Stimulated activated memory B cell treated with anti-CD40 and anti-IgM and Interleukin-4, amounts not matched to agents 10 μg/mL and 1 μg/mL and 100 μg/mL, for 72 hours (primary cell): ENCODE data around the gene ANKZF1.
A peak's percentile ranks its signal among the peaks of the same experiment; 100 is the strongest.
"Not testable (repeated sequence)": the region's sequence is repeated elsewhere in the genome, so short reads cannot be mapped to it uniquely, and the experiment has no call there.

Source experiments
- ATAC-seq: fragments of 150-1000 bp; cut with Tn5 transposase; 2 replicates; pipeline ENCODE4 v1.10.0; 2021
- H3K27ac Mint-ChIP-seq: one replicate; pipeline ENCODE4 v1.8.0; 2022; ENCODE audit warnings: mild to moderate bottlenecking, mixed read lengths
- H3K27me3 Mint-ChIP-seq: one replicate; pipeline ENCODE4 v1.8.0; 2022; ENCODE audit warnings: mixed read lengths
- H3K36me3 Mint-ChIP-seq: one replicate; pipeline ENCODE4 v1.8.0; 2022; ENCODE audit warnings: mixed read lengths
- H3K4me1 Mint-ChIP-seq: one replicate; pipeline ENCODE4 v1.8.0; 2022; ENCODE audit warnings: mixed read lengths
- H3K4me3 Mint-ChIP-seq: one replicate; pipeline ENCODE4 v1.8.0; 2022; ENCODE audit warnings: mild to moderate bottlenecking, moderate library complexity, mixed read lengths
- H3K9me3 Mint-ChIP-seq: one replicate; pipeline ENCODE4 v1.8.0; 2022; ENCODE audit warnings: mixed read lengths

Gene ANKZF1

GRCh38 chr2:219229305-219230058, at the start of gene ANKZF1, which contains the start of gene ATG9A:
Gene ANKZF1, plus strand, starts transcription at chr2:219229806. Its CDS starts 452 bp downstream, at chr2:219230258.
Gene ATG9A, minus strand, starts transcription at chr2:219229636. Its CDS starts 1,612 bp downstream, at chr2:219228024.
- peak within 1 kb of the TSS; percentile 95 for H3K27ac Mint-ChIP-seq
- no peaks in the 10 kb centered on the region for H3K27me3 Mint-ChIP-seq
- H3K9me3 Mint-ChIP-seq: no peaks in the 10 kb centered on the region
- H3K36me3 Mint-ChIP-seq: peaks cover 42% of the 10 kb centered on the region
- peaks cover 47% of the 10 kb centered on the region for H3K4me1 Mint-ChIP-seq
- H3K4me3 Mint-ChIP-seq: peak within 1 kb of the TSS; percentile 99
- peak; percentile 100 for ATAC-seq

GRCh38 chr2:219180961-219181360, 48.6 kb upstream of the ANKZF1 start:
- no peak for ATAC-seq
- Mint-ChIP-seq H3K36me3 (peaks cover 44% of the 10 kb centered on the region), H3K9me3 (no peaks in the 10 kb centered on the region), H3K4me1 (peaks cover 59% of the 10 kb centered on the region), H3K27me3 (no peaks in the 10 kb centered on the region), H3K27ac (peak overlapping the region; percentile 50), H3K4me3 (no peak overlapping the region)

GRCh38 chr2:219181531-219181930, 48.1 kb upstream of the ANKZF1 start:
- Mint-ChIP-seq H3K27me3 (no peaks in the 10 kb centered on the region), H3K36me3 (peaks cover 44% of the 10 kb centered on the region), H3K4me3 (no peak overlapping the region), H3K27ac (peak overlapping the region; percentile 50), H3K4me1 (peaks cover 57% of the 10 kb centered on the region), H3K9me3 (no peaks in the 10 kb centered on the region)
- ATAC-seq: no peak

- no peak for ATAC-seq
- Mint-ChIP-seq H3K4me3 (no peak overlapping the region), H3K27me3 (no peaks in the 10 kb centered on the region), H3K36me3 (peaks cover 44% of the 10 kb centered on the region), H3K4me1 (peaks cover 60% of the 10 kb centered on the region), H3K9me3 (no peaks in the 10 kb centered on the region), H3K27ac (peak overlapping the region; percentile 61)
These were observed 47.1 kb upstream of the ANKZF1 start for GRCh38 chr2:219182331-219183150.

GRCh38 chr2:219183151-219183772, 46.3 kb upstream of the ANKZF1 start:
- Mint-ChIP-seq H3K4me1 (peaks cover 59% of the 10 kb centered on the region), H3K9me3 (no peaks in the 10 kb centered on the region), H3K36me3 (peaks cover 44% of the 10 kb centered on the region), H3K4me3 (no peak overlapping the region), H3K27me3 (no peaks in the 10 kb centered on the region), H3K27ac (peak overlapping the region; percentile 61)
- no peak for ATAC-seq

GRCh38 chr2:219184121-219184520, 45.5 kb upstream of the ANKZF1 start:
- Mint-ChIP-seq H3K9me3 (no peaks in the 10 kb centered on the region), H3K36me3 (peaks cover 44% of the 10 kb centered on the region), H3K4me1 (peaks cover 52% of the 10 kb centered on the region), H3K27ac (peak overlapping the region; percentile 36), H3K4me3 (no peak overlapping the region), H3K27me3 (no peaks in the 10 kb centered on the region)
- no peak for ATAC-seq

GRCh38 chr2:219186754-219187456, 42.7 kb upstream of the ANKZF1 start:
- Mint-ChIP-seq H3K9me3 (no peaks in the 10 kb centered on the region), H3K27ac (peak overlapping the region; percentile 84), H3K27me3 (no peaks in the 10 kb centered on the region), H3K4me3 (peak overlapping the region; percentile 1), H3K36me3 (peaks cover 27% of the 10 kb centered on the region), H3K4me1 (peaks cover 29% of the 10 kb centered on the region)
- ATAC-seq: peak; percentile 95

- Mint-ChIP-seq H3K27ac (no peak overlapping the region), H3K36me3 (no peaks in the 10 kb centered on the region), H3K4me1 (no peaks in the 10 kb centered on the region), H3K27me3 (peaks cover 13% of the 10 kb centered on the region), H3K9me3 (no peaks in the 10 kb centered on the region), H3K4me3 (no peak overlapping the region)
- ATAC-seq: no peak
These were observed 32.2 kb upstream of the ANKZF1 start for GRCh38 chr2:219197388-219197787.

GRCh38 chr2:219198974-219199373, 30.6 kb upstream of the ANKZF1 start:
- Mint-ChIP-seq H3K9me3 (no peaks in the 10 kb centered on the region), H3K36me3 (no peaks in the 10 kb centered on the region), H3K27ac (no peak overlapping the region), H3K27me3 (peaks cover 13% of the 10 kb centered on the region), H3K4me1 (no peaks in the 10 kb centered on the region), H3K4me3 (no peak overlapping the region)
- no peak for ATAC-seq

- Mint-ChIP-seq H3K36me3 (no peaks in the 10 kb centered on the region), H3K27ac (no peak overlapping the region), H3K4me1 (no peaks in the 10 kb centered on the region), H3K4me3 (no peak overlapping the region), H3K27me3 (peaks cover 13% of the 10 kb centered on the region), H3K9me3 (no peaks in the 10 kb centered on the region)
- ATAC-seq: no peak
These were observed 30.0 kb upstream of the ANKZF1 start for GRCh38 chr2:219199470-219200211.

- H3K4me3 Mint-ChIP-seq, H3K4me1 Mint-ChIP-seq, H3K36me3 Mint-ChIP-seq, ATAC-seq, H3K27ac Mint-ChIP-seq, H3K9me3 Mint-ChIP-seq: not testable (repeated sequence)
- H3K27me3 Mint-ChIP-seq: peaks cover 13% of the 10 kb centered on the region
These were observed 28.9 kb upstream of the ANKZF1 start for GRCh38 chr2:219200502-219201326.

GRCh38 chr2:219201331-219201730, 28.3 kb upstream of the ANKZF1 start:
- not testable (repeated sequence) for H3K27ac Mint-ChIP-seq, H3K36me3 Mint-ChIP-seq, H3K4me1 Mint-ChIP-seq, ATAC-seq, H3K4me3 Mint-ChIP-seq, H3K9me3 Mint-ChIP-seq
- peaks cover 13% of the 10 kb centered on the region for H3K27me3 Mint-ChIP-seq

- Mint-ChIP-seq H3K9me3 (no peaks in the 10 kb centered on the region), H3K36me3 (peaks cover 6% of the 10 kb centered on the region), H3K4me1 (peaks cover 14% of the 10 kb centered on the region), H3K4me3 (no peak overlapping the region), H3K27ac (no peak overlapping the region), H3K27me3 (peaks cover 3% of the 10 kb centered on the region)
- no peak for ATAC-seq
These were observed 25.0 kb upstream of the ANKZF1 start for GRCh38 chr2:219204425-219205164.
